Choroid plexus epithelial cell (primary cell): ENCODE data around the gene PINLYP.

Source experiments
- DNase-seq: peaks from one replicate; pipeline ENCODE4 v3.0.0-alpha.2; 2010; ENCODE audit warnings: low read depth
- H3K4me3 ChIP-seq: 2 replicates; pipeline ENCODE4 v1.5.1; 2011; ENCODE audit warnings: low read depth, mild to moderate bottlenecking, control low read depth, low read length, moderate library complexity
- CTCF ChIP-seq: conservative IDR thresholded peaks from 2 replicates; pipeline ENCODE4 v1.5.1; 2011; ENCODE audit warnings: low read depth, mild to moderate bottlenecking, control low read depth, inconsistent platforms, low read length, moderate library complexity

The PINLYP gene

GRCh38 chr19:43607238-43608205 is 31.9 kb downstream of the PINLYP start:
- DNase-seq, result no peak
- H3K4me3 ChIP-seq, result no peak overlapping the region
- TF ChIP-seq CTCF, result no peak

- no peak for TF ChIP-seq CTCF
- DNase-seq, result no peak
- no peak overlapping the region for H3K4me3 ChIP-seq
Observed at GRCh38 chr19:43609872-43610271, 34.3 kb downstream of the PINLYP start.

- DNase-seq, result peak; percentile 62
- peak; percentile 5 for TF ChIP-seq CTCF
- no peak overlapping the region for H3K4me3 ChIP-seq
Observed at GRCh38 chr19:43610493-43610892, 34.9 kb downstream of the PINLYP start.

GRCh38 chr19:43611788-43612187 is 36.2 kb downstream of the PINLYP start, which contains the start of gene SRRM5:
SRRM5 (plus strand) TSS chr19:43612088; CDS start chr19:43612122, 34 bp downstream.
- DNase-seq, result no peak
- no peak for TF ChIP-seq CTCF
- no peak within 1 kb of the TSS for H3K4me3 ChIP-seq

- DNase-seq, result no peak
- H3K4me3 ChIP-seq, result no peak overlapping the region
- TF ChIP-seq CTCF, result peak; percentile 10
Observed at GRCh38 chr19:43612374-43612773, 36.8 kb downstream of the PINLYP start.

- no peak overlapping the region for H3K4me3 ChIP-seq
- DNase-seq, result no peak
- no peak for TF ChIP-seq CTCF
Observed at GRCh38 chr19:43616306-43616705, 40.7 kb downstream of the PINLYP start.
